SKM-1 treated with dmso at 0.1 percent for 144 hours (cell line): ENCODE data around the gene TMEM178A.
A peak's percentile ranks its signal among the peaks of the same experiment; 100 is the strongest.
"Not testable (repeated sequence)": the region's sequence is repeated elsewhere in the genome, so short reads cannot be mapped to it uniquely, and the experiment has no call there.

Experiments
- DNase-seq: peaks from one replicate; lab custom pipeline; 2025; ENCODE audit not compliant: unreplicated experiment; lab: John Stamatoyannopoulos, UW

Gene TMEM178A

DNA sequence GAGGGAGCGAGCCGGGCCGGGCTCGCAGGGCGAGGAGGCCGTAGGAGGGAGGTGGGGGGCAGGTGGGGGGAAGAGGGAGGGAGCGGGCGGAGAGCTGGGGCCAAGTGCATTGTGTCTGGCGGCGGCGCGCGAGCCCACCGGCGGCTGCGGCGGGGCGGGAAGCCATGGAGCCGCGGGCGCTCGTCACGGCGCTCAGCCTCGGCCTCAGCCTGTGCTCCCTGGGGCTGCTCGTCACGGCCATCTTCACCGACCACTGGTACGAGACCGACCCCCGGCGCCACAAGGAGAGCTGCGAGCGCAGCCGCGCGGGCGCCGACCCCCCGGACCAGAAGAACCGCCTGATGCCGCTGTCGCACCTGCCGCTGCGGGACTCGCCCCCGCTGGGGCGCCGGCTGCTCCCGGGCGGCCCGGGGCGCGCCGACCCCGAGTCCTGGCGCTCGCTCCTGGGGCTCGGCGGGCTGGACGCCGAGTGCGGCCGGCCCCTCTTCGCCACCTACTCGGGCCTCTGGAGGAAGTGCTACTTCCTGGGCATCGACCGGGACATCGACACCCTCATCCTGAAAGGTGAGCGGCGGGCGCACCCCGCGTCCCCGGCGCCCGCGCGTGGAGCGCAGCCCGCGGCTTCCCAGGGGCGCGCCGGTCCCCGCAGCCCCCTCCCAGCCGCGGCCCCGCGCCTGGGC, at the start of gene TMEM178A:
Gene TMEM178A (plus strand): TSS at position 107 of the 680 bp plus-strand sequence. CDS start 58 bp downstream, at position 165.
- DNase-seq, result no peak

DNA sequence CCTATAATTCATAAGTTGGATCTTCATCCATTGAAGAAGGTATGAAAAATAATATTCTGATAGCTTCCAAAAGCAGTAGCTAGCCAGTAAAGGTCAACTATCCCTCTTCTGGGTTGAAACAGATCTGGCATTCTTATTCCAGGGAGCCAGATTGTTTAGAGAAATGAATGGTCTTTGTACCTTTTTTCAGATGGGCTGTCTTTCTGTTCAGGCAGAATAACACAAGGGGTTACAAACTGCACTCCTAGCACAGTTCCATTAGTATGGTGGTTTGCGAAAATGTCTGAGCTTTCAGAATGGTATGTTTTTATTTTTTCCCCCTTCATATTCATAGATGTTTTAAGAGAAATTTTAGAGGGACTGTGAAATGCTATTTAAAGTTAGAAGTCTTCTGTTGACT, 47.5 kb upstream of the TMEM178A start:
- no peak for DNase-seq

DNA sequence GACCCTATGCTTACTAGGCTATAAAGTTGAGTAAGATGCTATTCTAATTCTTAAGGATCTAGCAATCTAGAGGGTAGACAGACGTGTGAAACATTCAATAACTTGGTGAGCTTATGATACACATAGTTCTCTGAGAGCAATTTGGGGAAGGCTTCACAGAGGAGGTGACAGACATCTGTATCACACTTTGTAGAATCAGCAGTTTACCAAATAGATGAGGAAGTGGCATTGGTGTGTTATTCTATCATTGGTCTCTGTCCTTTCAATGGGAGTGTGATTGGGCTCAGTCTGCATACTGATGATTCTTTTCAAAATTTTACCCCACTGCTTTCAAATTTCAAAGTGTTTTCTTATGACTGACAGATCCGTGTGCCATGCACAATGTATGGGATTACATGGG, 47.0 kb upstream of the TMEM178A start:
- DNase-seq, result peak; percentile 8

DNA sequence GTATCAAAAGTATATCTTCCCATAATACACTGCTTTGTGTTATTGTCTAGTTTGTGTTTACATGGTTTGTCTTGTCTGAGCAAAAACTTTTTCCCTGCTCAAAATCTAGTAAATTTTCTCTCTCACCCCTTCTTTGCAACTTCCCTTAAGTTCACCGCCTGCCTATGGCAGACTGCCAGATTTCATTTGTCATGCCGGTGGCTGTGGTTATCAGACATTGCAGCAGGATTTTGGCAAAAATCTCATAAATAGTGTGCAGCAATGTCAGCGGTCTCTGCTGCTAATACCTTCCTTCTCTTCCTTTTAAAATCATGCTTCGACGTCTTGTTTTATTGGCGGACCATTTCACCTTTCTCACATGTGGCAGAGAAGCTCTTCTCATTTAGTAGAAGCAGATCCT, 45.6 kb upstream of the TMEM178A start:
- DNase-seq, result peak; percentile 84

DNA sequence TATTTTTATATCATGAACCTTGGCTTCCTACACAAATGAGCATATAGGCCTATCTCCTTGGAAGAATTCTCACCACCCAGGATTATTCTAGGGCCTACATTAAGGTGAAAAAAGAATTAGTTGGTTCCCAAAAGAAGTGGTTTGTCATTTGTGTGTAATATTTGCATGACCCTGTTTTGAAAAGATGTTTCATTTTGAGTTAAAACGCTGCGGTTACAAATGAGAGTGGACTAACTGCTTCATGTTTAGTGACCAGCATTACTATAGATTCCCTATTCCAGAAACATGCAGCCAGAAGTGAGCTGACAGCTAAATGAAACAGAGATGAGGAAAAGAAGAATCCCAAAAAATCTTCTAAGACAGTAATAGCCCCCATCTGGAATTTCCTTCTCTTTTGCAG, 44.1 kb upstream of the TMEM178A start:
- DNase-seq, result no peak

DNA sequence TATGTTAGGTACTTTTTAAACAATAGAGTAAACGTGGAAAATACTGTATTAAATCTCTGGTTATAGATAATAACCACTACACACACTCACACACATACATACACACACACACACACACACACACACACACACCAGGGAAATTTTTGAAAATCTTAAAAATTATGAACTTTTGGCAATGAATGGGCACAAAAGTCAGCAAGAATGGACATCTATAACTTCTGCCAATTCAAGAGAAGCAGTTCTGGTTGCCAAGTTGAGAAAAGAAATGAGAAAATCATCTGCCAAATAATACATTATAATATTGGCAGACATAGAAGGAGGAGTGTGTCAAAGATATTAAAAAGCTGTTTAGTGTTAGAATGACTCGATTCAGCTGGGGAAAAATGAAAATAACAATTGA, 42.9 kb upstream of the TMEM178A start:
- DNase-seq, result no peak

DNA sequence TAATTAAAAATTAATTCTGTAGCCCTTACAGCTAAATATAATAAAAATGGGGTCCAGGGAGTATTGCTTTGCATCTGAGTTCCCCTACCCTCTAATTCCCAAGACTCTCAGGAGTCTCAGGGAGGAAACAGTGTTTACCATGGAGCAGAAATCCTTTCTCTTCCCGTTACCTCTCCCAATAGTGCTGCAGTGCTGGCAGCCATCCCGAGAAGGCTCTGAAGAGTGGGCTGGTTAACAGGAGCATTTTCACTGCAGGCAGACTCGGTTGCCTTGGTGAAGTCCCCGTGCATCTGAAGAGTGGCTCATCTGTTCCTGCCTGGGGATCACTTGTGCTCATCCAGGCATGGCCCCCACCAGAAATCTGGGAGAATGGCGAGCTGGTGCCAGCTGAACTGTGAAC, 41.8 kb upstream of the TMEM178A start:
- no peak for DNase-seq

DNA sequence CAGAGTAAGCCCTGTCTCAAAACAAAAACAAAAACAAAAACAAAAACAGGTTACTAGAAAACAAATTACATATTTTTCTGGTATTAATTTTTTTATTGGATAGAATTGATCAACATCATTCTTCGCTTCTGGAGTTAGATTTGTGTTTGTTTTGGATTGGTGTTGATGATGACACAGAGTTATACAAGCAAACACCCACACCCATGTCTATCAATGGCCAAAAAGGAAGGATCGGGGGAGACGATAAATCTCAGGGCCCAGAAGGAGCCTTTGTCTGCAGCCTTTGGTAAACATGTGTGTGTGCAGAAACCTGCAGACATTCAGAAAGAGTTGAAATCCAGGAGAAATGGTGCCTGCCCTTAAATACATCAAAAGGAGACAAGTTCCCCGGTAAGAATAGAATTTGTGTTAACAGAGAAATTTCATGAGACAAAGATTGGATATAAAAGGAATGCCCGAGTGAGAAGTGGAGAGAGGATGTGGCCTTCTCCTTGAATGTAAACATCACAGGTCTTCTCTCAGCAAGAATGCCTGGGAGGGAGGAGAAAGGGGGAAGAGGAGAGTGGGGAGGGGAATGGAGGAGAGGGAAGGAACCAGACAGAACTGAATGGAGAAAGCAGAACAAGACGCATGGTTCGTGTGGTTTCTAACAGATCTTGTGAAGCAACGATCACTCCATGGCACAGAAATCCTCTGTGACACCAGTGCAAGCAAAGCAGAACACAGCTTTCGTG, 40.4 kb upstream of the TMEM178A start:
- DNase-seq, result peak; percentile 85

DNA sequence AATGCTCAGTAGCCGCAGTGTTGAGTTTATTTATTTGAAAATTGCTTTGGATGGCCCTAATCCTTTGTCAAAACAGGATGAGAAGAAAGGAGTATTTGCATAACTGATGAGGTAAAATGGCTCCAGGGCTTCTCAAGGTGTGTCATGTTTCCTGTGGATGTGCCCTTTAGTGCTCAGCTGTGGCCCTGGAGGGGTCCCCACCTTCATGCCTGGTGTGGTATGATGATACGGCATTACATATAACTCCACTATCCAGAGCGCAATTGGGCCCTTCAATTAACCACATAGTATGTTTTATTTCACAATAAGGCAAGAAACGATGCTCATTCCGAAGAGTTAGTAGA, 39.8 kb upstream of the TMEM178A start:
- no peak for DNase-seq

DNA sequence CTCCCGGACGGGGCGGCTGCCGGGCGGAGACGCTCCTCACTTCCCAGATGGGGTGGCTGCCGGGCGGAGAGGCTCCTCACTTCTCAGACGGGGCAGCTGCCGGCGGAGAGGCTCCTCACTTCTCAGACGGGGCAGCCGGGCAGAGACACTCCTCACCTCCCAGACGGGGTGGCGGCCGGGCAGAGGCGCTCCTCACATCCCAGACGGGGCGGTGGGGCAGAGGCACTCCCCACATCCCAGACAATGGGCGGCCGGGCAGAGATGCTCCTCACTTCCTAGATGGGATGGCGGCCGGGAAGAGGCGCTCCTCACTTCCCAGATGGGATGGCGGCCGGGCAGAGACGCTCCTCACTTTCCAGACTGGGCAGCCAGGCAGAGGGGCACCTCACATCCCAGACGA, 37.4 kb upstream of the TMEM178A start:
- DNase-seq, result not testable (repeated sequence)

DNA sequence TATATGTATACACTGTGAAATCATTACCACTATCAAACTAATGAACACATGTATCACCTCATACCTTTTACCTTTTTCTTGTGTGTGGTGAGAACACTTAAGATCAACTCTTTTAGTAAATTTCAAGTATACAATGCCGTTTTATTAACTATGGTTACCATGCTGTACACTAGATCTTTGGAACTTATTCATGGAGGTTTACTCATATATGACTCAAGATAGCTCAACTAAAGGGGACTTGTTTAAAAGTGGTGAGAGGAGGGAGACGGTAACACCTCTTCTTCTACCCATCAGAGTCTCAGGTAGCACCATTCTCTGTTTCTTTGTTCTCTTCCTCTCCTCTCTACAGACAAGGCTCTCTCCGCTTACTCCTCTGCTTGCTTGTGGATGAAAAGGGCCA, 36.1 kb upstream of the TMEM178A start:
- no peak for DNase-seq

DNA sequence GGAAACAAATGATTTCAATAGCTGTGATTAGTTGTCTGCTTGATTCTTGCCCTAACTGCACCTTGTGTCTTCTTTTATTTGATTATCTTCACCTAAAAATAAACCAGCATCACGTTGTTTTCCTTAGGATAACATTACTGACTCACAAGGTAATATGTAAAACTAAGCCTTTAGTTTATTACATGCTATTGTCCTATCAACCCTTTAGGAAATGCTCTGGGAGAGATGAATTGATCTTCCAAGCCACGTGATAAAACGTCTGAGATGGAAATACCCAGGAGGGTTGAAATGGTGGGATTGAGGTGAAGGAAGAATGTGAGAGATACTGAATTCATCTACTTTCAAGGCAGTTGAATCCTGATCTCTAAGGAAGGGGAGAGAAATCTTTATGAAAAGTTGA, 34.5 kb upstream of the TMEM178A start:
- no peak for DNase-seq

DNA sequence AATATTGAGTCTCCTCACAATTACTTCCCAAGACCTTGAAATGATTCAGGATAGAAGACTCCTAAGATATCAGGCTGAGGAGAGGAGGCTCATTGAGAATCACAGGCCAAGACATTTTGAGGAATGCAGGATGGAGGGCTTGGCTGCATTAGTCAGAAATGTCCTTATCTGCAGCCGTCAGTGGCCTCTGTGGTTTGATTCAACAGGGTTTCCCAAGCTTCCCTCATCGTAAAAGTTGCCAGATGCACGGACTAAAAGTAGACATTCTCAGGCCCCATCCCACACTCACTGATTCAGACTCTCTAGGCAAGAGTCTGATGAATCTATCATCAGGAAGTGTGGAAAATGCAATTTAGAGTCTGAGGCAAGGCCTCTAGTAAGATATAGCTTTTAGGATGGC, 34.0 kb upstream of the TMEM178A start:
- DNase-seq, result no peak

DNA sequence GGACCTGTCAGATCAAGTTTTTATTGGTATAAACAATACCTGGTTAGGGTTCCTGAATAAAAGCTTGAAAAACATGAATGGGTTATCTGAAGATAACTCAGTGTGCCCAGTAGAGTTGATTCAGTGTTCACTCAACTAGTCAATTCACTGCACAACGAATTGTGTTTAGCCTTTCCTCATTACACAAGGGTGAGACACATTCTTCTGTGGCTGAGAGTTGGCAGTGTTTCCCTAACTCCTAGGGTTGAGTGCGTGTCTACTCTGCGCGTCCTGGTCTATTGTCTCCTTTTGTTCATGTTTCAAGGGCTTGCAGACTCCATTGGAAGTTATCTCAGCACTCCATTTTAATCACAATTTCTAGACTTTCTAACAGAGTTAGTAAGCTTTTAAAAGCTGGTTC, 32.8 kb upstream of the TMEM178A start:
- no peak for DNase-seq

DNA sequence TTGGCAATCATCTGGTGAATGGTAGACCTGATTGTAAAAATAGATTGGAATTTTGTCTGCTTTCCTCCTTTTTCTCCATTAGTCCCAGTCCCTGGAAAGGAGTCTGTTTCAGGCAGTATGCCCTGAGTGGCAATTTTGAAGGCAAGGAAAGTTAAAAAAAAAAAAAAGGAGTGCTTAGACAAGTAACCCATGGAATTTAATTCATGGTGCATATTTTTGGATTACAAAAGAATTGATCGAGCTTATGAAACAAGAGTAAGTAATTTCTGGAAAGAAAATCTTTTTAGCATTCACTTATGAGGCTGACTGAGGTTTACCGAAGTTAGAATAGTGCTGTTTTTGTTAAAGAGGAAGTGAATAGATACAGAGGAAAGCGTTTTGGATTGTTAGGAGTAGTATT, 29.4 kb upstream of the TMEM178A start:
- no peak for DNase-seq

DNA sequence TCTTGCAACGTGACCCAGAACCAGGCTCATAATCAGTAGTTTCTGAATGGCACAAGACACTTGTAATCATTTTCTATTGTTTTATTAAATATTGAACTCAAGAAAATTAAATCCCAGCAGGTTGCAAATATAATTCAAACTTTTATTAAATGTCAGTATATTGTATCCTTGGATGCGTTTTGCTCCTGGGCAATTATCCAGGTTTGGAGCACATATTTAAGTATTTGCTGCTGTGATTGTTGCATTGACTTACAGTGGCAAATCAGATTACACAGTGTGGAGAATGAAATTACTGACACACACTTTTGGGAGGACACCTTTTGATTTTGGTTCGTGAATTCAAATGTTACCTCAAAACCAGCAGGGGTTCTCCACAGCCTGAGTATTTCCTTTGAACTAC, 27.1 kb upstream of the TMEM178A start:
- no peak for DNase-seq

DNA sequence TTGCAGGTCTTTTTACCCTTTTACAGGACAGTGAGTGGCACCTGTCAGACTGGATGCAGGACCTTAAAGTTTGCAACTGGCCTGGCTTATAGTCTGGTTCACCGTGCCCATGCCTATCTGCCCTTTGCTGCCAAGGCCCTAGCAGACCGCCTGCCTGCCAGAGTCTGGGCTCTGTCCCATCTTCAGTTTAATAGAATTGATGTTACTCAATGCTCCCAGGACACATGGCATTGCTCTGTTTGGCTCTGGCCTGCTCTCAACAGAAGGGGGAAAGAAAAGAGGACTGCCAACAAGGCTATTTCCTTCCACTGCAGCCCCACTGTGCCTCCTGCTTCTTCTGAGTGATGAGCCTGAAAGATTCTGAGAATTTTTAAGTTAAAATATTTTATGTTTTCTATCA, 25.6 kb upstream of the TMEM178A start:
- no peak for DNase-seq

DNA sequence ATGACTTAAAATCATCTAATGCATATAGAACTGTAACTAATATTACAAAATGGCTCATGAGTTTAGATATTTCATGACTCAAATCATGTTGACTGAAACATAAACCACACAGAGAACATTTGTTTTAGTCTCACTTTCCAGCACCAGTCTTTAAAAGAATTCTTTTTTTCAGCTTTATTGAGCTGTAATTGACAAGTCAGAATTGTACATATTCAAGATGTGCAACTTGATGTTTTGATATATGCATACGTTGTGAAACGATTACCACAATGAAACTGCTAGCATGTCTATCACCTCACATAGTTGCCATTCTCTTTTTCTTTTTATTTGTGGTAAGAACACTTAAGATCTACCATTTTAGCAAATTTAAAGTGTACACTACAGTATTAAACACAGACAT, 25.0 kb upstream of the TMEM178A start:
- no peak for DNase-seq

DNA sequence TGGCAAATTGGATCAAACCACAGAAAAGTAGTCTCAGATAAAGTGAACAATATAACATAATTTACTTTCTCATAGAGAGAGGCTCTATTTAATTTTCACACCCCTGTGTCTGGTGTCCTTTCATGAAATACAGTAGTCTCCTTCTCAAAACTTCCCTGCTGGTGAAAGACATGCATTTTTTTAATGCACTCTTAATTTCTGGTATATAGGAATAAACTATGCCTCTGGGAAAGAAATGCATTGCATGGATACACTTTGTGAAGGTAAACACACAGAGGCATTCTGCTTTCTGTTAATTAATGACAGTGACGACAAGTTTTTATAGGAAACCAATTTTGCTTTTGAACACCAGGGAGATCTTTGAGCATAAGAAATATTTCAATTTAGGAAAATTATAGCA, 24.1 kb upstream of the TMEM178A start:
- no peak for DNase-seq

DNA sequence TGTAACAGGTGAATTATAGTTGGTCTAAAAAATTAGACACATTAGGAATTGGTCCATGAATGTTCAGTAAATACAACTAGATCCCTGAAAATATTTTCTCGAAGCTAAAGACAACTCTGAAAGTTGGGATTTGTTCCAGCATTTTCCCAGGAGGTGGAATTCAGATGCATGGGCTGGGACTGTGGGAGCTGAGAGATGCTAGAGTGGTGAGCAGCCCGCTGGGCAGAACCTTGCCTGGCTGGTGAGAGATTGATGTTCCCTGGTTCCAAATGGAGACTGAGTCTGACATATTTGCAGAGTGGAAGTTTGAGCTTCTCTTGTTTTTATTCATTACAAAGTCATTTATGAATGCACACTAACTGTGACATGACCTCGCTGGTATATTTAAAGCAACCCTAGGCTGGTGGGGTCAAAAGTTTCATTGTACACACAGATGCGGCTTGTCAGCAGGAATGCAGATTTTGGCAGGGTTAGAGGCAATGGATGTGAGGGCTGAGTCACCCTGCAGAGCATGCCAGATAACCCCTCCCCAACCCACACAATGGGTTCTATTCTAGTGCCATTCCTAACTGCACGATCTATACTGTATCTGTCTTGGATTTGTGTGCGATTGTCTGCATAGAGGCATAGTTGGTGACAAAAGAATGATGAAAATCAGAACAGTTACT, 23.5 kb upstream of the TMEM178A start:
- no peak for DNase-seq

DNA sequence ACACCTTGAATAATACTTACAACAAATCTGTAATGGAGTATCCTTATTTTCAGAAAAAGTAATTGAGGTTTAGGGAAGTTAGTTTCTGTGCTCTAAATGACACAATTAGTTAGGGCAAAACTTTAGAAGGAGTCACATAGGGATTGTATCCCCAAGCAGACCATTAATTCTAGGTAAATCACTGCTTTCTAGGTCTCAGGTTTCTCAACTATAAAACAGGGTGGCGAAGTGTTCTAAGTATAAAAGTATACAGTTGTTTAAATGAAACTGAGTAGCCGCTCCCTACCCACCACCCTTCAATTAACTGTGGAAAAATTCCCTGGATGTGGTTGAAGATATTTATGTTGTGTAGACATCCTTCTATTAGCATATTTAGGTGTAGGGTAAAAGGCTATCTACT, 19.9 kb upstream of the TMEM178A start:
- DNase-seq, result no peak

DNA sequence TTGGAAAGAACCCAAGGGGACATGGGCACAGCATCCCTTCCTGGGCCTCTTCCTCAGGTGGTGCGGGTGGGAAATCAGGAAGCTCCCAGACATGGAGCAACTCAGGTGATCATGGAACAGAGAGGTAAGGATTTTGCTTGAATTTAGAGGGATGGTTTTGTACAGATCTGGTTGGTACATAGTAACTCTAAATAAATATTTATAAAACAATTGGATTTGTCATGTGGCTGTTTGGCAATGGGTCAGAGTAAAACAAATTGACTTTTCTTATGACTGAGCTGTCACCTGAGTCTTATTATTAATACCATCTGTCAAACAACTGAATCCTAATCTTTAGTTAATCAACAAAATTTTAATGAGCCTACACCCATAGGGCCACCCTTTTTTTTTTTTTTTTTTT, 19.4 kb upstream of the TMEM178A start:
- no peak for DNase-seq
